ENCODE measurements around the gene LAT.
"Not testable (repeated sequence)": the region's sequence is repeated elsewhere in the genome, so short reads cannot be mapped to it uniquely, and the experiment has no call there.

LAT gene

GRCh38 chr16:28984619-28985135, at the start of gene LAT:
LAT (plus strand) TSS chr16:28985052; CDS start chr16:28985418, 366 bp downstream.
- FAIRE-seq (no peak), DNase-seq (ENCODE audit: low spot score) (peak; percentile 75)

DNA sequence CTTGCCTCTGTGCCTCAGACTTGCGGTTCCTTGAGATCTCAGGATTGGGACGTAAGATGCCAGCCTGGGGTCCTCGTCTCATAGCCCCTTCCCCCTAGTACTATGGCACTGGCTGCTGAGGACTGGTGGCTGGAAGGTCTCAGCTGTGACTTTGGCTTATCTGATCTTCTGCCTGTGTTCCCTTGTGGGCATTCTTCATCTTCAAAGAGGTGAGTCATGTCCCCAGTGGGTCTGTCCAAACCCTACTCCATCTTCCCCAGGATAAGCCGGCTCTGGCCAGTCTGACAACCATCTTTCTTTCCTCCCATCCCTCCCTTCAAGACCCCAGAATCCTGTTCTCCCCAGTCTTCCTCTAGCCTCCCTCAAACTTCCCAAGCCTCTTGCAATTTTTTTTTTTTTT, 49.5 kb upstream of the LAT start:
- DNase-seq (ENCODE audit: low spot score) (no peak), FAIRE-seq (no peak)

GRCh38 chr16:28935924-28936783, 48.7 kb upstream of the LAT start:
- FAIRE-seq = no peak
- DNase-seq (ENCODE audit: low spot score) = peak; percentile 20

- FAIRE-seq = no peak
Measured at GRCh38 chr16:28936784-28937155, 48.1 kb upstream of the LAT start.

DNA sequence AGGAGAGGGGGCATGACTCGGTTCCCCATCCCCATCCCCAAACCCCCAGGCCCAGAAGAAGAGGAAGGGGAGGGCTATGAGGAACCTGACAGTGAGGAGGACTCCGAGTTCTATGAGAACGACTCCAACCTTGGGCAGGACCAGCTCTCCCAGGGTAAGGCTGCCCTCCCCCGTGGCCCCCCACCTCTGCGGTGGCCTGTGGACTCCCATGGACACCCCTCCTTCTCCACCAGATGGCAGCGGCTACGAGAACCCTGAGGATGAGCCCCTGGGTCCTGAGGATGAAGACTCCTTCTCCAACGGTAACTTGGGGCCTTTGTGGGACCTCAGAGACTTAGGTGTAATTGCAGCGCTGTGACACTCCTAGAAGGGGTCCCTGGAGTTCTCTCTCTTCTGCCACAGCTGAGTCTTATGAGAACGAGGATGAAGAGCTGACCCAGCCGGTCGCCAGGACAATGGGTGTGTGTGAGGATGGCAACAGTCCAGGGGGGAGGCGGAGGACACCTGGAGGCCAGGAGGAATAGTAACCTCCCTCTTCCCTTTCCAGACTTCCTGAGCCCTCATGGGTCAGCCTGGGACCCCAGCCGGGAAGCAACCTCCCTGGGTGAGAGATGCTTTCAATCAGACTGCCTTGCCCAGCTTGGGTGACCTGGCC, 47.5 kb upstream of the LAT start:
- FAIRE-seq (no peak), DNase-seq (ENCODE audit: low spot score) (no peak)

More at GRCh38 chr16:28936784-28937155, 48.1 kb upstream of the LAT start:
- DNase-seq (ENCODE audit: low spot score) = no peak

GRCh38 chr16:28938721-28939120, 46.1 kb upstream of the LAT start:
- DNase-seq (ENCODE audit: low spot score) (no peak), FAIRE-seq (no peak)

DNA sequence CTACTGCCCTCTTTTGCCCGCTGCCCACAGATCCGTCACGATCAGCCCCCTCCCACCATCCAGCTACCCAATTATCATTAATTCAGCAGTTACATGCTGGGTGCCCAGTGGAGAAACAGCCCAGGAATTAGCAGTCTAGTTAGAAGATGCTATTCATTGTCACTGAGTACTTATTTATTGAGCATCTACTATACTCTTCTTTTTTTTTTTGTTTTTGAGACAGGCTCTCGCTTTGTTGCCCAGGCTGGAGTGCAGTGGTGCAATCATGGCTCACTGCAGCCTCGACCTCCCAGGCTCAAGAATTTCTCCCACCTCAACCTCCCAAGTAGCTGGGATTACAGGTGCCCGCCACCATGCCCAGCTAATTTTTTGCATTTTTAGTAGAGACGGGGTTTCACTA, 45.0 kb upstream of the LAT start:
- not testable (repeated sequence) for DNase-seq (ENCODE audit: low spot score); FAIRE-seq

DNA sequence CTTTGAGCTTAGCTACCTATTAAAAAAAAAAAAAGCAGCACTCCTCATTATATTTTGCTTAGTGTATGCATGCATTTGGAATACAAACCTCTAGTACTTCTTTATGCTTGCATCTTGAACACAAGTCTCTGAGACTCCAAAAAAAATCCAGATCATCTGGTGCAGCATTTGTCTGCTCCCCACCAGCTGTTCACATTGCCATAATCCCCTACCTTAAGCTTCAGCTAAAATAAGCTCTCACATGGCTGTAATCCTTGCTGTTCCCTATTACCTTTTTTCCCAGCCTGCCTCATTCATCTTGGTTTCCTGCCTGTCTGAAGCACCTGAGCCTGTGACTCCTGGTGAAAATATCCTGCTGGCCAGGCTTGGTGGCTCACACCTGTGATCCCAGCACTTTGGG, 41.6 kb upstream of the LAT start:
- DNase-seq (ENCODE audit: low spot score) (no peak), FAIRE-seq (no peak)

DNA sequence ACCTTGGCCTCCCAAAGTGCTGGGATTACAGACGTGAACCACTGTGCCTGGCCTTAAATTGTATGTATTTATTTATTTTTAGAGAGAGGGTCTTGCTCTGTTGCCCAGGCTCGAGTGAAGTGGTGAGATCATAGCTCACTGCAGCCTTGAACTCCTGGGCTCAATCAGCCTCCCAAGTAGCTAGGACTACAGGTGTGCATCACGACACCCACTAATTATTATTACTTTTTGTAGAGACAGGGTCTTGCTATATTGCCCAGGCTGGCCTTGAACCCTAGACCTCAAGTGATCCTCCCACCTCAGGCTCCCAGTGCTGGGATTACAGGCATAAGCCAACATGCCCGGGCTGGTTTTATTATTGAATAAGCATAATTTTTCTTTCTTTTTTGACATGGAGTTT, 38.2 kb upstream of the LAT start:
- DNase-seq (ENCODE audit: low spot score) (no peak), FAIRE-seq (no peak)

DNA sequence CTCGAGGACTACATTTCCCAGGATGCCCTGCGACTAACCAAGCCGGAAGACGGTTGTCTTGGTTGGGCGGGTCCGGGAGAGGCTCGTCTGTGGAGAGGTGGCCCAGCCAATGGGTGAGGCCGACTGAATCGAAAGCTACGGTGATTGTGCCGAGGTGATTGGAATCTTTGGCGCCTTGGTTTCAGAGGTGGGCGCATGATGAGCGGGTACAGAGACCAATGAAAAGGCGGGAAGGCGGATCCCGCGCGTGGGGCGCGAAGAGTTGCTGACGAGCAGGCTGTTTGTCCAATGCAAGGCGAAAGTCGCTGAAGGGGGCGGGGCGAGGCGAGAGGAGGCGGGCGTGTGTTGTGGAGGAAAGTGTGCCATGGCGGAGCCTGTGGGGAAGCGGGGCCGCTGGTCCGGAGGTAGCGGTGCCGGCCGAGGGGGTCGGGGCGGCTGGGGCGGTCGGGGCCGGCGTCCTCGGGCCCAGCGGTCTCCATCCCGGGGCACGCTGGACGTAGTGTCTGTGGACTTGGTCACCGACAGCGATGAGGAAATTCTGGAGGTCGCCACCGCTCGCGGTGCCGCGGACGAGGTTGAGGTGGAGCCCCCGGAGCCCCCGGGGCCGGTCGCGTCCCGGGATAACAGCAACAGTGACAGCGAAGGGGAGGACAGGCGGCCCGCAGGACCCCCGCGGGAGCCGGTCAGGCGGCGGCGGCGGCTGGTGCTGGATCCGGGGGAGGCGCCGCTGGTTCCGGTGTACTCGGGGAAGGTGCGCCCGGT, 34.0 kb upstream of the LAT start, which contains the start of gene NFATC2IP:
Gene NFATC2IP (plus strand): TSS at position 290 of the 762 bp plus-strand sequence. CDS start 75 bp downstream, at position 365.
- FAIRE-seq (peak; percentile 42), DNase-seq (ENCODE audit: low spot score) (peak; percentile 96)

DNA sequence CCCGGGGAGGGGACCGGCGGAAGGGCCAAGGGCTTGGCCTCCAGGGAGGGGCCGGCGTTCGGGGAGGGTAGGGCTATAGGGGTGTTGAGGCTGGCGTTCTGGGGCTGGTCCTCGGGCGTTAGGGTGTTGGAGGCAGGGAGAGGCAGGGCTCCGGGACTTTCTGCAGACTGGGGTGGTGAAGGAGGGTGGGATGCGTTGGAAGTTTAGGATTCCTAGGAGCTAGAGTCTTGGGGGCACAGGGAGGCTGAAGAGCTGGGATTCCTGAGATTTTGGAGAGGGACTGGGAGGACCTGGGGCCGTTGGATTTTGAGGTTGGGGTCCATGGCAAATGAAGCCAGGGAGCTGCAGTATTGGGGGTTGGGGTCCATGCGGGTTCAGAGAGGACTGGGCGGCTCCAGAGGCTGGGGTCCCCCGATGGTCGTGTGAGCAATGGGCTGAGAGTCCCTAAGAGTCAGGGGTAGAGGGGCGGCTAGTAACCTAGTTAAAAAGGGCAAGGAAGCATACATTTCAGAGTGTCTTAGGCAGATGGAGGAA, 33.4 kb upstream of the LAT start:
- DNase-seq (ENCODE audit: low spot score) = no peak

DNA sequence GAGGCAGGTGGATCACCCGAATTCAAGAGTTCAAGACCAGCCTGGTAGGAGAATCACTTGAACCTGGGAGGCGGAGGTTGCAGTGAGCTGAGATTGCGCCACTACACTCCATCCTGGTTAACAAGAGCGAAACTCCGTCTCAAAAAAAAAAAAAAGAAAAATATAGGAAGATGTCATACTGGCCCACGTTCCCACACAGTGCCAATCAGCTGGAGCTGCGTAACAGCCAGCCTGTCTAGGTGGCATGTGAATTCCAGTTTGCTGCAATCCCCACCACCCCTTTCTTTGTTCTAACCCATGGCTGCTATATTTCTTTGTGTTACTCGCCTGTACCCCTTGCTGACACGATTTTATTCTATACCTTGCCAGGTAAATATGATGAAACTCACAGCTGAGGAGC, 26.6 kb upstream of the LAT start:
- FAIRE-seq (no peak), DNase-seq (ENCODE audit: low spot score) (no peak)

More for the DNA sequence above, 33.4 kb upstream of the LAT start:
- no peak for FAIRE-seq

DNA sequence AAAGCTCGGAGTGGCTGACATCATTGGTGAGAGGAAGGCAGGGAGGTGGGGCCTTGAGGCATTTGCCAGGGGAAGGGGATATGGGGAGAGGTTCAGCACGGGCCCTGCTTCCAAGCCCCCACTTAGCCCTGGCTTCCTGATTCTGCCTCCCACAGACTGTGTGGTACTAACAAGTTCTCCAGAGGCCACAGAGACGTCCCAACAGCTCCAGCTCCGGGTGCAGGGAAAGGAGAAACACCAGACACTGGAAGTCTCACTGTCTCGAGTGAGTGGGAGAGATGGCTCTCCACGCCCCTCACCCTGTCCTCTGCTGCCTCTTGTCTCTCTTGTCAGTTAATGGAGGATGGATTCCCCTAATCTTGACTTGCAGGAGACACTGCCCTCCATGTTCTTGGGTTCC, 26.0 kb upstream of the LAT start:
- FAIRE-seq (no peak), DNase-seq (ENCODE audit: low spot score) (no peak)

DNA sequence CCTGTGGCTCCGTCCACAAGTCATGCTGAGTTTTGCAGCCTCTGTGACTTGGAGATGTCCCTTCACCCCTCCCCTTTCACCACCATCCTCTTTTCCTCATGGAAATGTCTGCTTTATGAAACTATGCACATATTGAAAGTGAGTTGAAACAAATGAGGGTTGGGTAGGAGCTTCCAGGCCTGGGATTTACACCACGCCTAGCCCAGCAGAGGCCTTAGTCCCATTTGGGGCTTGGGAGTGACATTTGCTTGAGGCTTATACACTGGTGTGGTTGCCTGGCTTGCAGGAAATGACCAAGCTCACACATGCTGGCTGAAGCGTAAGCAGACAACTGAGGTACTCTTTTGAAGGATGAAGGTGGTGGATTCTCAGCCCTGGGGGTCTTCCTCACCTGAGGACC, 20.8 kb upstream of the LAT start:
- no peak for DNase-seq (ENCODE audit: low spot score)

DNA sequence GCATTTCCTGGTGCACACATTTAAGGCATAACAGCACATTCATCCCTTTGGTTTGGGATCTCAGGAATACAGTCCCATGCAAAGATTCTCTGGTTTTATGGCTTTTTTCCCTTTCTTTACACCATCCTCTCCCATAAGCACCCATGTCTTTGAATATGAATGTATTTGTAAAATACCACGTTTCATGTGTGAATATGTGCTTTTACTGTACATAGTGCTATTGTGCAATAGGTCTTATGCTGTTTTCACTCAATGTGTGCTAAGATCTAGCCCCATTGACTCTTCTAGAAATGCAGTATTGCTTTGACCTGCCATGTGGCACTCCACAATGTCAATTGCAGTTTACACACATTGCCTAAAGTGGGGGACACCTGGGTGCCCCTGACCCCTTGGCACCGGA, 20.4 kb upstream of the LAT start:
- FAIRE-seq (no peak), DNase-seq (ENCODE audit: low spot score) (no peak)

More for the DNA sequence above, 20.8 kb upstream of the LAT start:
- FAIRE-seq = no peak

DNA sequence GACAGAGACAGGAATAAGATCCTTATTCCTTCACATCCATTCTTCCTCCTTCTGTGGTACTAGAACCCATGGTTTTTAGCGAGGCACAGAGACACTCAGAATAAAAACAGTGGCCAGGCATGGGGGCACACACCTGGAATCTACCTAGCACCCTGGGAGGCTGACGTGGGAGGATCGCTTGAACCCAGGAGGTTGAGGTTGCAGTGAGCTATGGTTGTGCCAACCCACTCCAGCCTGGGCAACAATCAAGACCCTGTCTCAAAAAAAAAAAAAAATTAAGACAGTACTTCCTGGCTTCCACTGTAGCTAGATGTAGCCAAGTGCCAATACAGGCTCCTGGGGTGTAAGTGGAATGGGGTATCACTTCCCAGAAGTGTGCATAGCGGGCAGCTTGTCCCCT, 17.7 kb upstream of the LAT start:
- no peak for FAIRE-seq
- DNase-seq (ENCODE audit: low spot score) = no peak

GRCh38 chr16:28969696-28970095, 15.2 kb upstream of the LAT start:
- not testable (repeated sequence) for FAIRE-seq; DNase-seq (ENCODE audit: low spot score)

DNA sequence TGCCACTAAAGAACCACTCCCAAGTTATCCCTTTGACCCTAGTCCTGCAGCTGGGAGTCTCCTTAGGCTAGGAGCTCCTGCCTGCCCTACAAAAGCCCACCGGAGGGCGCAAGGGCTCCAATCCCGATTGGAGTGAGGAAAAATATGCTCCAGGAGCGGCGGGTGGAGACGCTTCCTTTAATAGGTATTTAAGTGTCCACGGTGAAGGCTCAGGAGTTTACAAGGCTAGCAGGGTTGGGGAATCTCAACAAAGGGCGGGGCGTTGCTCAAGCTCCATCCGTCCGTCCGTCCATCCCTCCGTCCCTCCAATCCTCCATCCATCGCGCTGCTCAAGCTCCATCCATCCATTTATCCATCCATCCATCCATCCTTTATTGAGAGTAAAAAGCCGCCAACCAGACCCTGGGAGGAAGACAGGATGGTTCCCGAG, 10.8 kb upstream of the LAT start:
- FAIRE-seq (no peak), DNase-seq (ENCODE audit: low spot score) (peak; percentile 68)

DNA sequence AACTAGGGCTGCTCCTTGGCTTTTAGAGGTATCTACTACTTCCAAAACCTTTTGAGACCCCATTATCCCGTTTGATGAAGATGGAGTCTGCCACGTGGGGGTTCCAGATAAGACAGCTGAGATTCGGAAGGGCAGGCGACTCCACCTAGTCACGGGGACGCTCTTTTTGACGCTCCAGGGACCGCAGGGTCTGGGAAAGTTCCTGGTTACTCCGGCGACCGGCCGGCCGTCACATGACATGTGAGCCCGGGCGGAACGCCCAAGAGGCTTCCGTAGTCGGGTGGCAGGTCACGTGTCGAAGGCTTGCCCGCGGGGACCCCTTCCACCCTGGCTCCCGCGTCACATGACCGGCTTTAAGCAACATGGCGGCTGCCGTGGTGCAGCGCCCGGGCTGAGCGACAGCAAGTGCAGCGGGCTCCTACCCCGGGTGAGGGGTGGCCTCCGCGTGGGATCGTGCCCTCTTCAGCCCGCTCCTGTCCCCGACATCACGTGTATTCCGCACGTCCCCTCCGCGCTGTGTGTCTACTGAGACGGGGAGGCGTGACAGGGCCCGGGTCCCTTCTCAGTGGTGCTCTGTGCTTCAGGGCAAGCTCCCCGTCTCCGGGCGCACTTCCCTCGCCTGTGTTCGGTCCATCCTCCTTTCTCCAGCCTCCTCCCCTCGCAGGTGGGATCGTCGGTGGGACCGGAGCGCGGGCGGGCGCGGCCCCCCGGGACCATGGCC, 10.3 kb upstream of the LAT start, which contains the start of gene SPNS1:
Gene SPNS1 (plus strand): TSS at position 342 of the 721 bp plus-strand sequence. CDS start 374 bp downstream, at position 716.
- DNase-seq (ENCODE audit: low spot score) (peak; percentile 95), FAIRE-seq (no peak)

DNA sequence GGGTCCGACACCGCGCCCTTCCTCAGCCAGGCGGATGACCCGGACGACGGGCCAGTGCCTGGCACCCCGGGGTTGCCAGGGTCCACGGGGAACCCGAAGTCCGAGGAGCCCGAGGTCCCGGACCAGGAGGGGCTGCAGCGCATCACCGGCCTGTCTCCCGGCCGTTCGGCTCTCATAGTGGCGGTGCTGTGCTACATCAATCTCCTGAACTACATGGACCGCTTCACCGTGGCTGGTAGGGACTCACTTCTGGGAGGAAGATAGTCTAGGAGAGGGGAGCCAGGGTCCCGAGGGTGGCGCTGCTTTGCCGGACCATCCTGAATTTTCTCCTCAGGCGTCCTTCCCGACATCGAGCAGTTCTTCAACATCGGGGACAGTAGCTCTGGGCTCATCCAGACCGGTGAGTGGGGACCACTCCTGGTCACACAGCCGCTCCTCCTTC, 9.7 kb upstream of the LAT start:
- DNase-seq (ENCODE audit: low spot score) (no peak), FAIRE-seq (no peak)
